Measurements from ENCODE around the gene TMEFF1.

Gene TMEFF1

GRCh38 chr9:100447041-100447440 lies 25.9 kb upstream of the TMEFF1 start:
- no peak for DNase-seq (ENCODE audit: low read depth in 3 of 3)

- DNase-seq (ENCODE audit: low read depth in 3 of 3): no peak
Measured at GRCh38 chr9:100448266-100448665, 24.7 kb upstream of the TMEFF1 start.

DNA sequence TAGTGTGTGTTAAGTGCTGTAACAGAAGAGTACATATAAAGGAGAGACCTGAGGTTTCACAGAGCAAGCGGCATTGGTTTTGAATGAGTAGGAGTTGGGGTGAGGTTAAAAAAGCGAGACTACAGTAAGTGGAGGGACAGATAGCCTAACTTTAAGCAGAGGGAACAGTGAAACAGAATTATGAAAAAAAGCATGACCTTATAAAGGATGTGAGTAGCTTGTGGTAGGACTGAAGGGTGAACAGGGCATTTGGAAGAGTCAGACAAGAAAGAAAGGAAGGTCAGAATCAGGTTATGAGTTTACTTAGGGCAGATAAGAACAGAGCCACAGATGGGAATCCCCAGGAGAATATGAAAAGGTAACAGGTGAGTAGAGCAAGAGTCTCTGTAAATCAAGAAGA lies 23.5 kb upstream of the TMEFF1 start:
- no peak for DNase-seq (ENCODE audit: low read depth in 3 of 3)

GRCh38 chr9:100452894-100453293 lies 20.1 kb upstream of the TMEFF1 start:
- DNase-seq (ENCODE audit: low read depth in 3 of 3): no peak

DNA sequence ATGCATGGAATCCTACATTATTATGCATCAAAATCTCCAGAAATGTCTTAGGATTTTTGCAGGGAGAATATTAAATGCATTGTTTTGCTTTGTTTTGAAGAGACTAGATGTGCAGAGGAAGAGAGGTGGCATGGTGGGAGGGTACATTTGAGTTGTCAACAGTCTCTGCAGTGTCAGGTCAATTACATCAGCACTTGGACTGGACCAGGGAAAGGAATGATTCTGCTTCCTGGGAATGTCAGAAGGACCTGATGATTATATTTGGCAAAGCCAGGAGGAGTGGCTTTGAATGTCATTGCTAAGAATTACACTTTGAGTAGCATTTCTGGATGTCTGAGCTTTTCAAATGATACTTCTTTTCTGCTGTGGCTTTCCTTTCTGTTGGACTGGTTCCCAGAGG lies 17.5 kb upstream of the TMEFF1 start:
- no peak for DNase-seq (ENCODE audit: low read depth in 3 of 3)

DNA sequence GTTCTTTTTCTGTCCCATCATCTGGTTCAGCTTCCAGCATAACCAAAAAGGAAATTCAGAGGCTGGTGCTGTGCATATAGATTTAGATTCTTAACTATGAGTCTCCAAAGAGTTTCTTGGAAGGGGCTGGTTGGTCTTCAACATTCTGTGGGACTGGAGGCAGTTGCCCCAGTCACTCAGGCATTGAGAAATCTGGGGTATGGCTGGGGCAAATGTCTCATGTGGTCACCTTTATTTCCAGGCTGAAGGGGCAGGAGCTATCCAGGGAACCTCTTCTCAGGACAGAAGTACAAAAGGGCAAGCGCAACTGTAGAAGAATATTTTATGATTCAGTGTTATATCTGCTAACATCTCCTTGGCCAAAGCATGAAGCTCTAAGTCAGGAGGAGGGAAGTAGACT lies 15.4 kb upstream of the TMEFF1 start:
- no peak for DNase-seq (ENCODE audit: low read depth in 3 of 3)

DNA sequence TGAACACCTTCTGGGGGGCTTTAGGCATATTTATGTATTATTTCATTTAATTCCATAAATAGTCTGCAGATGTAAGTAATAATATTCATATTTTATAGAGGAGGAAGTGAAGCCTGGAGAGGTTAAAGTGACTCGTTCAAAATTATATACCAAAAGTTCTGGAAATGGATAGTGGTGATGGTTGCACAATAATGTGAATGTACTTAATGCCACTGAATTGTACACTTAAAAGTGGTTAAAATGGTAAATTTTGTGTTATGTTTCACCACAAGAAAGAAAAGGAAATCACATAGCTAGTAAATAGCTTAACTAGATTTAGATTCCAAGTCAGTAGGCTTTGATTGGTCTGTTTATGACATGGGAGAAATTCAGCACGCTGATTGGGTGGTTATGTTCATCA lies 13.0 kb upstream of the TMEFF1 start:
- DNase-seq (ENCODE audit: low read depth in 3 of 3): no peak

- no peak for DNase-seq (ENCODE audit: low read depth in 3 of 3)
Measured at GRCh38 chr9:100465274-100465673, 7.7 kb upstream of the TMEFF1 start.

- DNase-seq (ENCODE audit: low read depth in 3 of 3): no peak
Measured at GRCh38 chr9:100465761-100466160, 7.2 kb upstream of the TMEFF1 start.

DNA sequence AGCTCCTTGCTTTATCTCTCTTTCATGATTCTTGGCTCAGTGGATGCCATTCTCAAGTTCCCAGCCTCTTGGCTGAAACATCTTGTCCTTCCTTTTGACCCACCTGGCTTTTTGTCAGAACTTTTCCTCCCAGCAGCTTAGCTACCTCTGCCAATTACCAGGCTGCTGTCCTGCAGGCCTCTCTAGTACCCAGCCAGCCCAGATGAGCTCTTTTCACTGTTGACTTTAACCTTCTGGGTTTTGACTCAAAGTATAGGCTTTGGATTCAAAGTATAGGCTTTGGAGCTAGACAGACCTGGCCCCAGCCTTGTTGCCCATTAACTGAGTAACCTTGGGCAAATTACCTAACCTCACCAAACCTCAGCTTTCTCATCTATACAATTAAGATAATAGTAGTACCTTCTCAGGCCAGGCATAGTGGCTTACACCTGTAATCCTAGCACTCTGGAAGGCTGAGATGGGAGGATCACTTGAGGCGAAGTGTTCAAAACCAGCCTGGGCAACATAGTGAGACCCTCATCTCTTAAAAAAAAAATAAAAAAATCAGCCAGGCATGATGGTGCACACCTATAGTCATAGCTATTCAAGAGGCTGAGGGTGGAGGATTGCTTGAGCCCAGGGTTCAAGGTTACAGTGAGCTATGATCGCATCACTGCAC lies 6.6 kb upstream of the TMEFF1 start:
- no peak for DNase-seq (ENCODE audit: low read depth in 3 of 3)

- no peak for DNase-seq (ENCODE audit: low read depth in 3 of 3)
Measured at GRCh38 chr9:100466829-100467221, 6.1 kb upstream of the TMEFF1 start.

DNA sequence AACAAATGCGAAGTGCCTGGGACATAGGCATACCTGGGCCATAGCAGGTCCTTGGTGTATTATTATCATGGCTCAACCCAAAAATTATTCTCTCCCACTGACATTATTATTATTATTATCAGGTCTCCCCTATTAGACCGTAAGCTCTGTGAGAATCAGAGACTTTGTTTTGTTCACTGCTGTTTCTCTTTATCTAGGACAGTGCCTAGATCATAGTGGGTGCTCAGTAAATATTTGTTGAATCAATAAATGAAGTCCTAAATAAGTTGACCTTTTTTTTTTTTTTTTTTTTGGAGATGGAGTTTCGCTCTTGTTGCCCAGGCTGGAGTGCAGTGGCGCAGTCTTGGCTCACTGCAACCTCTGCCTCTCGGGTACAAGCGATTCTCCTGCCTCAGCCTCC lies 4.9 kb upstream of the TMEFF1 start:
- no peak for DNase-seq (ENCODE audit: low read depth in 3 of 3)

GRCh38 chr9:100472268-100472667 lies 681 bp upstream of the TMEFF1 start:
- no peak for DNase-seq (ENCODE audit: low read depth in 3 of 3)

DNA sequence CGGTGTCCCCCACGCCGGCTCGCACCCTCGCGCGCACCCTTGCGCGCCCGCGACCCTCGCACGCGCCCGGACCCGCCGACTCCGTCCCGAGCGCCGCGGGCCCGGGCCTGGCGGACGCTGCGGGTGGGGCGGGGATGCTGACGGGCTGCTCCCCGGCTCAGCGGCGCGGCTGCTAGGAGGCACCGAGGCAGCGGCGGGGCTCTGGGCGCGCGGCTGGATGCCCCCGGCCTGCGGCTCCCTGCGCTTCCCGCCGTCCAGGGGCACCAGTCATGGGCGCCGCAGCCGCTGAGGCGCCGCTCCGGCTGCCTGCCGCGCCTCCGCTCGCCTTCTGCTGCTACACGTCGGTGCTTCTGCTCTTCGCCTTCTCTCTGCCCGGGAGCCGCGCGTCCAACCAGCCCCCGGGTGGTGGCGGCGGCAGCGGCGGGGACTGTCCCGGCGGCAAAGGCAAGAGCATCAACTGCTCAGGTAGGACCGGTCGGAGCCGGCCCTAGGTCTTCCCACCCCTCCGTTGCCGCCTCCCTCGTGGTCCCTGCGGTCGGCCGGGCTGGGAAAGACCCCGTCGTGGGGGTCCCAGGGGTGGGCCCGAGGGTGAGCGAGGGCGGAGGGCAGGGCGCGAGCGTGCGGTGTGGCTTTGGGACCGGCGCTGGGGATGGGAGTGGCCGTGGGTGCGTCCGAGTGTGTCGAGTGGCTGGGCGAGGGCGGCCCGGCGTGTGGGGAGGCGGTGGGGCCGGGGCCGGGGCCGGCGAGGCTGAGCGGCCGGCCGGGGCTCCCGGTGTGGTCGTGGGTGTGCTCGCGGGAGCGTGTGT lies 530 bp downstream of the TMEFF1 start:
- peak in 1 of 3 donors; percentile 7 for DNase-seq (ENCODE audit: low read depth in 3 of 3)

DNA sequence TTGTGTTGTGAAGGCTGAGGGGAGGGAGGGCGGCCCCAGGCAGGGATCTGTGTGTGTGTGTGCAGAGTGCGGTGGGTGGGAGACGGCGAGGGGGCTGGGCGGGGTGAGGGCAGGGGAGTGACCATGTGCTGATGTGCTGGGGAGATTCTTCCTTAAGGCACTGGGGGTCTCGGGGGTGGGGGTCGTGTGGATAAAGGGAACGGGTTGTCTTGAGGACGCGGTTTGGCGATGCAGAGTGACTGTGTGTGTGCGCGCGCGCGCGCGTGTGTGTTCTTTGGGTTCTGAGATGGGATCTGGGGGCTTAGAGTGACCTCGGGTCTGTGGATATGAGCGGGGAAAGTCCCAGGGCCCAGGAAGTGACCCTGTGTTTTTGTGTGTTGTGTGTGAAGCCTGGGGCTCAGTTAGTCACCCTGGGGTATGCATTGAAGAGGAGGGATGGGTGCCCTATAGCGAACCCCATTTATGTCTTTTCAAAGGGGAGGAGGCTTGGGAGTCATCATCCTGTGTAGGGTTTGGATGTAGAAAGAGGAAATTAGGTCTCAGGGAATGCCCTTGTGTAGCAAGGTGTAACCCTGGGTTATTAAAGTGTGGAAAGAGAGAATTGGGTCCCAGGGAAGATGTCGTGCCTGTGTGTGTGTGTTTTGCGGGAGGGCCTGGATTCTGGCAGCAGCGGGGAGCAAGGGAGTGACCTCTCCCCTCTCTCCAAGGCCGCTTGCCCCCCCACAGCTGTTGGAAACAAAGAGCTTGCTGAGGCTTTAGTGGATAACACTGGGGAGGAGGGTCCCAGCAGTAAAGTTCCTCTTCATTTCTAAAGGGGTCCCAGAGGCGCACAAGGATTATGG lies 1.4 kb downstream of the TMEFF1 start:
- no peak for DNase-seq (ENCODE audit: low read depth in 3 of 3)

GRCh38 chr9:100474924-100475276 lies 2.0 kb downstream of the TMEFF1 start:
- DNase-seq (ENCODE audit: low read depth in 3 of 3): no peak

DNA sequence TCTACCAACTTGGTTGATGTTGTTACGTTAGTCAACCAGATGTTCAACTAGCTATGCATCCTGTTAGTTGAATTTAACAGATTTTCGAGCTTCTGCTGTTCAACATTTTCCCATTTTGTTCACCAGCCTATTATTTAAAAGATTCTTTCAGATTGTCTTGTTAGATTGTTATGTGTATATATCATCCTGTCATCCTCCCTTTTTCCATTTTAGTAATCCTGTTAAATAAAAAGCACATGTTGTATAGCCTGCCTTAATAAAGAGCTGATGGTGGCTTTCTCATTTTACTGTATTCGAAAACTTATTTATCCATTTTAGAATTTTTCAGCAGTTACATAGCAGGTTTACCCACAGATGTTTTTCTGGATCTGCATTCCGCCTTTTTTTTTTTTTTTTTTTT lies 4.3 kb downstream of the TMEFF1 start:
- DNase-seq (ENCODE audit: low read depth in 3 of 3): no peak

- no peak for DNase-seq (ENCODE audit: low read depth in 3 of 3)
Measured at GRCh38 chr9:100478192-100478591, 5.2 kb downstream of the TMEFF1 start.

DNA sequence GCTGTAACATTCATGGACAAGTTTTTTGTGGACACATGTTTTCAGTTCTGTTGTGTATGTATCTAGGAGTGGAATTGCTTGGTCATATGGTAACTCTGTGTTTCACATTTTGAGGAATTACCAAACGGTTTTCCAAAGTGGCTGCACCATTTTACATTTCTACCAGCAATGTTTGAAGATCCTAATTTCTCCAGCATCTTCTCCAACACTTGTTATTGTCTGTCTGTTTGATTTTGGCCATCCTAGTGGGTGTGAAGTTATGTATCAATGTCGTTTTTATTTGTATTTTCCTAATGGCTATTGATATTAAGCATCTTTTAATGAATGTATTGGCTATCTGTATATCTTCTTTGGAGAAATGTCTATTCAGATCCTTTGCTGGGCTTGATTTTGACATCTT lies 6.9 kb downstream of the TMEFF1 start:
- DNase-seq (ENCODE audit: low read depth in 3 of 3): no peak

GRCh38 chr9:100485196-100485595 lies 12.2 kb downstream of the TMEFF1 start:
- no peak for DNase-seq (ENCODE audit: low read depth in 3 of 3)

DNA sequence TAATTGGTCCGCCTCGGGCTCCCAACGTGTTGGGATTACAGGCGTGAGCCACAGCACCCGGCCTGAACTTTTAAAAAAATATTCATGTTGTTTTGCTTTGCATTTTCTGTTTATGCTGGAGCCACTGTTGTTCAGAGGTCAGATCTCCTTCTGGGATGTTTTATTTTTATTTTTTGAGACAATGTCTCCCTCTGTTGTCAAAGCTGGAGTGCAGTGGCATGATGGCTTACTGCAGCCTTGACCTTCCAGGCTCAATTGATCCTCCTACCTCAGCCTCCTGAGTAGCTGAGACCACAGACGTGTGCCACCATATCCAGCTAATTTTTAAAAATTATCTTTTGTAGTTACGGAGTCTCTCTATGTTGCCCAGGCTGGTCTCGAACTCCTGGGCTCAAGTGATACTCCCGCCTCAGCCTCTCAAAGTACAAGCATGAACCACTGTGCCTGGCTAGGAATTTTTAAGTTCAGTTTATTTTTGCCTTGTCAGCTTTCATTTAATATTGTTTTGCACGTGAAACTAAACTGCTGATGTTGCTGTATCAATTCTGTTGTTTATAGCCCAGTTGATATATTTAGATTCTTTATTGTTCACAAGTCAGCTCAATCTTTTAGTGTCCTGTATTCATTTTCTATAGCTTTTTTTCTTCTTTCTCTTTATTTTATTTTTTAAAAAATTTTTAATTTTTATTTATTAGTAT lies 13.7 kb downstream of the TMEFF1 start:
- no peak for DNase-seq (ENCODE audit: low read depth in 3 of 3)

- DNase-seq (ENCODE audit: low read depth in 3 of 3): no peak
Measured at GRCh38 chr9:100488177-100488576, 15.2 kb downstream of the TMEFF1 start.
